Loucy (cell line): ENCODE results near the gene NDUFAF8.

ENCODE experiments used
- CTCF ChIP-seq: fragments of 200-600 bp; sonication (generic); conservative IDR thresholded peaks from 2 replicates; pipeline ENCODE4 v1.5.1; 2014; ENCODE audit warnings: mild to moderate bottlenecking, antibody characterized with exemption, low read length
- EZH2phosphoT487 ChIP-seq: fragments of 200-600 bp; IDR thresholded peaks from 2 replicates; pipeline ENCODE4 v1.6.1; 2018; ENCODE audit warnings: antibody characterized with exemption, mild to moderate bottlenecking, moderate library complexity, borderline replicate concordance

GRCh38 chr17:81261096-81261495 is 22.0 kb downstream of the NDUFAF8 start:
- no peak for TF ChIP-seq CTCF
- no peak for TF ChIP-seq EZH2phosphoT487
